ENCODE data around the gene RAB28.

GRCh38 chr4:13496605-13497004 is 12.5 kb upstream of the RAB28 start:
- TF ChIP-seq, protein P1, sequence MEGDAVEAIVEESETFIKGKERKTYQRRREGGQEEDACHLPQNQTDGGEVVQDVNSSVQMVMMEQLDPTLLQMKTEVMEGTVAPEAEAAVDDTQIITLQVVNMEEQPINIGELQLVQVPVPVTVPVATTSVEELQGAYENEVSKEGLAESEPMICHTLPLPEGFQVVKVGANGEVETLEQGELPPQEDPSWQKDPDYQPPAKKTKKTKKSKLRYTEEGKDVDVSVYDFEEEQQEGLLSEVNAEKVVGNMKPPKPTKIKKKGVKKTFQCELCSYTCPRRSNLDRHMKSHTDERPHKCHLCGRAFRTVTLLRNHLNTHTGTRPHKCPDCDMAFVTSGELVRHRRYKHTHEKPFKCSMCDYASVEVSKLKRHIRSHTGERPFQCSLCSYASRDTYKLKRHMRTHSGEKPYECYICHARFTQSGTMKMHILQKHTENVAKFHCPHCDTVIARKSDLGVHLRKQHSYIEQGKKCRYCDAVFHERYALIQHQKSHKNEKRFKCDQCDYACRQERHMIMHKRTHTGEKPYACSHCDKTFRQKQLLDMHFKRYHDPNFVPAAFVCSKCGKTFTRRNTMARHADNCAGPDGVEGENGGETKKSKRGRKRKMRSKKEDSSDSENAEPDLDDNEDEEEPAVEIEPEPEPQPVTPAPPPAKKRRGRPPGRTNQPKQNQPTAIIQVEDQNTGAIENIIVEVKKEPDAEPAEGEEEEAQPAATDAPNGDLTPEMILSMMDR (optimal IDR thresholded peaks at IDR 0.05 in 1 of 3, IDR thresholded peaks at IDR 0.05 in 1 of 3, conservative IDR thresholded peaks at IDR 0.05 in 1 of 3; ENCODE audit: extremely low read depth in 1 of 3, insufficient read depth in 2 of 3, low read length in 3 of 3) = no peak
- TF ChIP-seq EZH2 (IDR thresholded peaks at IDR 0.05; ENCODE audit: low read length) = no peak
